Lung (tissue), 12 donors: Measurements from ENCODE around the gene CYP26C1. TPM values are rescaled to one million over a fixed set of nuclear protein-coding genes. Genes with fewer than 3 reads are reported as not detected.

Experiments used
- ATAC-seq: fragments of 200-7000 bp; cut with Tn5 transposase; one replicate; pipeline ENCODE4 v1.9.1; 2020; ENCODE audit warnings: moderate number of reproducible peaks; ENCODE audit not compliant: insufficient read depth, low FRiP score
- DNase-seq, 3 donors: peaks; one replicate each; pipeline ENCODE4 v3.0.0-alpha.2; 2013 to 2017
- H3K27ac ChIP-seq, 2 donors: one replicate each; pipeline ENCODE4 v1.5.1; 2013; ENCODE audit warnings: mild to moderate bottlenecking in 2 of 2, moderate library complexity in 2 of 2, control low read depth in 1 of 2, inconsistent platforms in 1 of 2, low read depth in 1 of 2, low read length in 1 of 2
- H3K27me3 ChIP-seq, 3 donors: one replicate each; pipeline ENCODE4 v1.5.1; 2013; ENCODE audit warnings: low read length in 2 of 3; ENCODE audit not compliant: control insufficient read depth in 3 of 3, insufficient read depth in 3 of 3
- H3K36me3 ChIP-seq, 4 donors: one replicate each; pipeline ENCODE4 v1.5.1; 2013; ENCODE audit warnings: low read length in 4 of 4, mild to moderate bottlenecking in 1 of 4, moderate library complexity in 1 of 4; ENCODE audit not compliant: control insufficient read depth in 4 of 4, insufficient read depth in 4 of 4
- H3K4me1 ChIP-seq, 5 donors: one replicate each; pipeline ENCODE4 v1.5.1; 2013; ENCODE audit warnings: low read length in 5 of 5, mild to moderate bottlenecking in 2 of 5, moderate library complexity in 1 of 5; ENCODE audit not compliant: control insufficient read depth in 5 of 5, insufficient read depth in 5 of 5
- H3K4me3 ChIP-seq: one replicate; pipeline ENCODE4 v1.5.1; 2013; ENCODE audit warnings: mild to moderate bottlenecking, control low read depth, moderate library complexity
- H3K9ac ChIP-seq, 2 donors: one replicate each; pipeline ENCODE4 v1.5.1; 2013; ENCODE audit warnings: low read length in 2 of 2, control low read depth in 1 of 2; ENCODE audit not compliant: insufficient read depth in 1 of 2
- H3K9me3 ChIP-seq, 4 donors: one replicate each; pipeline ENCODE4 v1.5.1; 2013; ENCODE audit warnings: low read length in 3 of 4, mild to moderate bottlenecking in 1 of 4, moderate library complexity in 1 of 4; ENCODE audit not compliant: control insufficient read depth in 4 of 4, insufficient read depth in 3 of 4
- CTCF ChIP-seq: IDR thresholded peaks from 2 replicates; pipeline ENCODE4 v1.5.1; 2012; ENCODE audit warnings: mild to moderate bottlenecking; ENCODE audit errors: control extremely low read depth, extremely low read depth
- WGBS, 2 donors: extraction: QIAGEN DNeasy Blood & Tissue Kit; methylation state at CpG; one replicate each; pipeline ENCODE4 v1.1.7; 2013; 5-methylcytosine and 5-hydroxymethylcytosine counted together
- polyA plus RNA-seq, 2 donors: library from polyadenylated mRNA; stranded (reverse); fragments of 200-250 nt; gene quantifications; one replicate each; pipeline ENCODE4 v1.2.1, GENCODE V29; 2013
- total RNA-seq, 2 donors: library from RNA; depleted of rRNA in 1 of 2; stranded (reverse); fragments of >200 nt in 1 of 2; gene quantifications; one replicate each; pipeline ENCODE4 v1.2.1, GENCODE V29; 2014 to 2021
- donor health status: control.
- donor health status: control.
- donor health status: Bipolar disorder and iron deficiency.
- donor health status: healthy.
- donor health status: DM: yes; HTN: yes; CAD: no.

The CYP26C1 gene
- total and polyA plus RNA-seq, 4 donors: 0.02 to 0.77 (median 0.06) TPM; not detected in 1

- Histone ChIP-seq H3K27me3 (peaks cover 5 to 96% (median 87%) of the 10 kb centered on the region in 3 donors), H3K9ac (no peak overlapping the region), H3K27ac (no peak overlapping the region), H3K36me3 (no peaks in the 10 kb centered on the region), H3K4me3 (no peak overlapping the region), H3K9me3 (peaks cover 0 to 6% (median 0%) of the 10 kb centered on the region in 4 donors), H3K4me1 (peaks cover 0 to 31% (median 16%) of the 10 kb centered on the region in 5 donors)
- TF ChIP-seq CTCF: no peak
- no peak for ATAC-seq
- DNase-seq: peak in 1 of 3 donors; percentile 65
- WGBS, 2 donors: 2 to 3% methylated on average over 54 to 73 of the region's 73 CpGs
These were observed 8.0 kb downstream of the CYP26C1 start for GRCh38 chr10:93068411-93069244.

- Histone ChIP-seq H3K9me3 (peaks cover 0 to 6% (median 0%) of the 10 kb centered on the region in 4 donors), H3K27me3 (peaks cover 5 to 94% (median 83%) of the 10 kb centered on the region in 3 donors), H3K27ac (no peak overlapping the region), H3K9ac (no peak overlapping the region), H3K4me3 (no peak overlapping the region), H3K36me3 (no peaks in the 10 kb centered on the region), H3K4me1 (peaks cover 0 to 37% (median 16%) of the 10 kb centered on the region in 5 donors)
- TF ChIP-seq CTCF: no peak
- DNase-seq (no peak), ATAC-seq (no peak)
- 22% methylated on average over 10 of the region's 10 CpGs for WGBS, 2 donors
These were observed 8.6 kb downstream of the CYP26C1 start for GRCh38 chr10:93069245-93069561.

GRCh38 chr10:93070378-93071176 lies 10.0 kb downstream of the CYP26C1 start:
- peaks cover 9 to 94% (median 78%) of the 10 kb centered on the region in 3 donors for H3K27me3 ChIP-seq
- no peak for TF ChIP-seq CTCF
- DNase-seq: no peak
- ATAC-seq: no peak
- peaks cover 0 to 10% (median 0%) of the 10 kb centered on the region in 4 donors for H3K9me3 ChIP-seq
- no peak overlapping the region for H3K4me3 ChIP-seq
- 73% methylated on average over 5 of the region's 5 CpGs for WGBS, 2 donors
- H3K27ac ChIP-seq: no peak overlapping the region
- H3K9ac ChIP-seq: no peak overlapping the region
- peaks cover 0 to 44% (median 25%) of the 10 kb centered on the region in 5 donors for H3K4me1 ChIP-seq
- H3K36me3 ChIP-seq: no peaks in the 10 kb centered on the region
